OCI-LY3 (cell line): ENCODE results near the gene KCNH6.
A peak's percentile ranks its signal among the peaks of the same experiment; 100 is the strongest.

ENCODE experiments used
- H2AFZ ChIP-seq: fragments of 200-600, 300-600 bp; shearing (Covaris generic); 2 replicates; pipeline ENCODE4 v1.6.0; 2014; ENCODE audit warnings: antibody characterized with exemption, low read depth, low read length
- H3K27ac ChIP-seq: fragments of 200-600, 300-600 bp; sonication (generic); 2 replicates; pipeline ENCODE4 v1.5.1; 2014; ENCODE audit warnings: mild to moderate bottlenecking, low read length, moderate library complexity, mixed read lengths
- H3K27me3 ChIP-seq: fragments of 200-600, 300-600 bp; sonication (generic); 2 replicates; pipeline ENCODE4 v1.6.1; 2014; ENCODE audit warnings: low read depth, low read length, mixed read lengths
- H3K36me3 ChIP-seq: fragments of 200-600, 300-600 bp; sonication (generic); replicated peaks from 2 replicates; pipeline ENCODE3; 2014; ENCODE audit warnings: low read depth, low read length, mixed read lengths
- H3K4me1 ChIP-seq: fragments of 300-600, 200-600 bp; sonication (generic); 2 replicates; pipeline ENCODE4 v1.6.1; 2014; ENCODE audit warnings: low read length, mixed read lengths
- H3K4me2 ChIP-seq: fragments of 200-600, 300-600 bp; sonication (generic); 2 replicates; pipeline ENCODE4 v1.6.1; 2014; ENCODE audit warnings: low read length, mixed read lengths
- H3K4me3 ChIP-seq: fragments of 300-600, 200-600 bp; sonication (generic); 2 replicates; pipeline ENCODE4 v1.5.1; 2014; ENCODE audit warnings: antibody characterized with exemption, mild to moderate bottlenecking, low read length, moderate library complexity
- H3K79me2 ChIP-seq: fragments of 300-600, 200-600 bp; shearing (Covaris generic); 2 replicates; pipeline ENCODE4 v1.6.1; 2014; ENCODE audit warnings: mild to moderate bottlenecking, low read length, mixed read lengths
- H3K9ac ChIP-seq: fragments of 300-600, 200-600 bp; shearing (Covaris generic); 2 replicates; pipeline ENCODE4 v1.6.0; 2014; ENCODE audit warnings: mild to moderate bottlenecking, low read length, moderate library complexity
- H3K9me3 ChIP-seq: fragments of 200-600, 300-600 bp; shearing (Covaris generic); 2 replicates; pipeline ENCODE4 v1.6.1; 2014; ENCODE audit warnings: low read length, mixed read lengths; ENCODE audit not compliant: insufficient read depth
- H4K20me1 ChIP-seq: fragments of 200-600, 300-600 bp; sonication (generic); 2 replicates; pipeline ENCODE4 v1.6.1; 2016; ENCODE audit warnings: low read length, mixed read lengths; ENCODE audit not compliant: insufficient read depth
- EZH2phosphoT487 ChIP-seq: fragments of 200-600 bp; shearing (Covaris generic); IDR thresholded peaks from 2 replicates; pipeline ENCODE4 v1.6.1; 2018; ENCODE audit warnings: antibody characterized with exemption, mixed run types, low read depth
- TF ChIP-seq, protein P1 (sequence below): fragments of 200-600, 300-600 bp; sonication (generic); IDR thresholded peaks from 2 replicates; pipeline ENCODE4 v1.5.1; 2014; ENCODE audit warnings: antibody characterized with exemption, low read length, low read depth

The KCNH6 gene

DNA sequence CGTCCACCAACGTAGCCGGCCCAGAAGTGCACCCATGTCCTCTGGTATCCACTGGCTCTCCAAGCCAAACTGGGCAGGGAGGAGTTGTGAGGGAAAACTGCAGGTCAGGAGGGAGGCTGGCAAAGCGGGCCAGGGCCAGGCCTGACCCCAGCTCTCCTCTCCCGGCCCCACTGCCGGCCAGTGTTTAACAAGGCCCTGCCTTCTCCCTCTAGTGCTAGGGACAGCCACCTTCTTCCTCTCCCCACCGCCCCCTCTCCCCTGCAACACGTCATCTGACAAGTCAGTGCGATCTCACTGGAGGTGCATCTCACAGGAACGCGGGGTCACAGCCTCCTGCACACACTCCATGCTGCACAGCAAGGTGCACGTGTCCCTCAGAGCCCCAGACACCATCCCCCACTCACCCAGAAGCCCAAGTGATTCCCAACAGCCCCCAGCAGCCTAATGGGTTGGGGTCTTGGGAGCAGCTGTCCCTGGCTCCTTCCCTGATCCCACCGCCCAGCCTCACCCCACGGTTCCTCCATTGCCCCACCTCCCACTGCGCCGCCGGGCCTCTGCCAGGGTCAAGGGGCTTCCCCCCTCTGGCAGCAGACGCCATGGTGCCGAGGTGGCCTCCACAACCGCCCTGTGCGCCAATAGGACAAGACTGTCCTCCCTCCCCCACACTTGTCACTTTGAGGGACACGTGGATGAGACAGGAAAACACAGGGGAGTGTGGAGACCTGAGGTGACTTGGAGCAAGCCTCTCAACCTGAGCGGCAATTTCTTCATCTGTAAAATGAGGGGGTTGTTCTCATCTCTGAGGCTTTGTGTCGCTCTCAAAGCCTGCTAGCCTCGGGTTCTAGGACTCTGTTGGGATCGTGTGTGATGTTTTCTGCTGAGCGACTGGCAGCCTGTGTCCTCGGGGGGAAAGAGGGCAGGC, 47.4 kb upstream of the KCNH6 start:
- no peaks in the 10 kb centered on the region for H3K36me3 ChIP-seq
- H4K20me1 ChIP-seq: no peaks in the 10 kb centered on the region
- peak overlapping the region; percentile 97 for H3K4me2 ChIP-seq
- H3K4me3 ChIP-seq: peak overlapping the region; percentile 92
- H3K27me3 ChIP-seq: peaks cover 25% of the 10 kb centered on the region
- no peaks in the 10 kb centered on the region for H3K9me3 ChIP-seq
- peaks cover 22% of the 10 kb centered on the region for H3K4me1 ChIP-seq
- peak overlapping the region; percentile 34; the same call in 1 of the 2 replicates for H2AFZ ChIP-seq
- H3K9ac ChIP-seq: peak overlapping the region; percentile 63; the same call in 1 of the 2 replicates
- TF ChIP-seq EZH2phosphoT487: no peak
- TF ChIP-seq, protein P1, sequence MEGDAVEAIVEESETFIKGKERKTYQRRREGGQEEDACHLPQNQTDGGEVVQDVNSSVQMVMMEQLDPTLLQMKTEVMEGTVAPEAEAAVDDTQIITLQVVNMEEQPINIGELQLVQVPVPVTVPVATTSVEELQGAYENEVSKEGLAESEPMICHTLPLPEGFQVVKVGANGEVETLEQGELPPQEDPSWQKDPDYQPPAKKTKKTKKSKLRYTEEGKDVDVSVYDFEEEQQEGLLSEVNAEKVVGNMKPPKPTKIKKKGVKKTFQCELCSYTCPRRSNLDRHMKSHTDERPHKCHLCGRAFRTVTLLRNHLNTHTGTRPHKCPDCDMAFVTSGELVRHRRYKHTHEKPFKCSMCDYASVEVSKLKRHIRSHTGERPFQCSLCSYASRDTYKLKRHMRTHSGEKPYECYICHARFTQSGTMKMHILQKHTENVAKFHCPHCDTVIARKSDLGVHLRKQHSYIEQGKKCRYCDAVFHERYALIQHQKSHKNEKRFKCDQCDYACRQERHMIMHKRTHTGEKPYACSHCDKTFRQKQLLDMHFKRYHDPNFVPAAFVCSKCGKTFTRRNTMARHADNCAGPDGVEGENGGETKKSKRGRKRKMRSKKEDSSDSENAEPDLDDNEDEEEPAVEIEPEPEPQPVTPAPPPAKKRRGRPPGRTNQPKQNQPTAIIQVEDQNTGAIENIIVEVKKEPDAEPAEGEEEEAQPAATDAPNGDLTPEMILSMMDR: no peak
- no peak overlapping the region for H3K27ac ChIP-seq
- no peaks in the 10 kb centered on the region for H3K79me2 ChIP-seq

DNA sequence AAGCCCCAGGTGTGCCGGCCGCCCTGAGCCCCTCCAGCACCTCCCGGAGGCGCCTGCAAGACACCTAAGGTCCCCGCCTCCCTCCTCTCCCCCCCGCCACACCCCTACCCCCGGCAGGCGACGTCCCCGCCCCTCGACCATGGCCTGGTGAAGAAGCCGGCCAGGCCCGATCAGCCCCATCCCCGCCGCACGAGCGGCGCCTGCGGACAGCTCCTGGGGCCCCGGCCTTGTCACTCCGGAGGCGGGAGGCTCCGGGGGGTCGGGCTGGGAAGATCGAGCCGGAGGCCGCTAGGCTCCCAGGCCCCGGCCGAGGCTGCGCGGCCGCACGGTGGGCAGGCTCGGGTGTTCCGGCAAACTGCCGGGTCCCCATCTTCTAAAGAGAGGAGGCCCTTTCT, 46.7 kb upstream of the KCNH6 start:
- Histone ChIP-seq H3K9ac (peak overlapping the region; percentile 63), H2AFZ (peak overlapping the region; percentile 34; the same call in 1 of the 2 replicates), H3K27me3 (peaks cover 25% of the 10 kb centered on the region), H3K4me3 (peak overlapping the region; percentile 92), H3K79me2 (no peaks in the 10 kb centered on the region), H3K4me2 (peak overlapping the region; percentile 97), H4K20me1 (no peaks in the 10 kb centered on the region), H3K4me1 (peaks cover 24% of the 10 kb centered on the region), H3K36me3 (no peaks in the 10 kb centered on the region), H3K27ac (no peak overlapping the region), H3K9me3 (no peaks in the 10 kb centered on the region)
- TF ChIP-seq EZH2phosphoT487: no peak
- TF ChIP-seq, protein P1: no peak

DNA sequence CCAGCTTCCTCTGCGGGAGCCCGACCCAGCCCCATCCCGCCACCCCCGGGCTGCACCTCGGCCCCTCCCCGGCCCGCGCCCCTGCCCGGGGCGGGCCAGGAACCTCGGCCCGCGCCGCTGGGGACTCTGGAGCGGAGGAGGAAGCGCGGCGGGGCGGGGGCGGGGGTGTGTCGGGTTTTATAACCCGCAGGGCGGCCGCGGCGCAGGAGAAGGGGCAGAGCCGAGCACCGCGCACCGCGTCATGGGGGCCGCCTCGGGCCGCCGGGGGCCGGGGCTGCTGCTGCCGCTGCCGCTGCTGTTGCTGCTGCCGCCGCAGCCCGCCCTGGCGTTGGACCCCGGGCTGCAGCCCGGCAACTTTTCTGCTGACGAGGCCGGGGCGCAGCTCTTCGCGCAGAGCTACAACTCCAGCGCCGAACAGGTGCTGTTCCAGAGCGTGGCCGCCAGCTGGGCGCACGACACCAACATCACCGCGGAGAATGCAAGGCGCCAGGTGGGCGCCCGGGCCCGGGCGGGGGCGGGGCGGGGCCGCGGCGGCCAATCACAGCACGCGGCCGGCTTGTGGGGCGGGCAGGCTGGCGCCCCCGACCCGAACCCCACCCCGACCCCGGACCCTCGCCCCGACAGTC, 46.2 kb upstream of the KCNH6 start, which contains the start of gene ACE:
Gene ACE (plus strand): TSS at position 208 of the 626 bp plus-strand sequence. CDS start 34 bp downstream, at position 242.
- peaks cover 24% of the 10 kb centered on the region for H3K4me1 ChIP-seq
- no peaks in the 10 kb centered on the region for H3K9me3 ChIP-seq
- no peak within 1 kb of the TSS for H3K27ac ChIP-seq
- peaks cover 25% of the 10 kb centered on the region for H3K27me3 ChIP-seq
- peak within 1 kb of the TSS; percentile 90 for H2AFZ ChIP-seq
- no peak for TF ChIP-seq EZH2phosphoT487
- TF ChIP-seq, protein P1: no peak
- H3K9ac ChIP-seq: peak within 1 kb of the TSS; percentile 63
- no peaks in the 10 kb centered on the region for H3K79me2 ChIP-seq
- peak within 1 kb of the TSS; percentile 97 for H3K4me2 ChIP-seq
- peak within 1 kb of the TSS; percentile 92 for H3K4me3 ChIP-seq
- H3K36me3 ChIP-seq: no peaks in the 10 kb centered on the region
- H4K20me1 ChIP-seq: no peaks in the 10 kb centered on the region
